Colonic mucosa (tissue), 4 donors: ENCODE results near the gene CMTM4. TPM values are rescaled to one million over a fixed set of nuclear protein-coding genes. Genes with fewer than 3 reads are reported as not detected.

Experiments
- DNase-seq: peaks from one replicate; pipeline ENCODE4 v3.0.0-alpha.2; 2020
- H3K27ac ChIP-seq: fragments of 200-600 bp; one replicate; pipeline ENCODE4 v1.8.0; 2021
- H3K27me3 ChIP-seq: fragments of 200-600 bp; one replicate; pipeline ENCODE4 v1.8.0; 2021
- H3K36me3 ChIP-seq: fragments of 200-600 bp; one replicate; pipeline ENCODE4 v1.8.0; 2021
- H3K4me1 ChIP-seq: fragments of 200-600 bp; one replicate; pipeline ENCODE4 v1.8.0; 2021; ENCODE audit warnings: mild to moderate bottlenecking
- H3K4me3 ChIP-seq: fragments of 200-600 bp; one replicate; pipeline ENCODE4 v1.8.0; 2021
- H3K9ac ChIP-seq, 2 donors: one replicate each; pipeline ENCODE4 v1.7.0; 2013; ENCODE audit warnings: control low read depth in 2 of 2, low read depth in 2 of 2, low read length in 2 of 2
- H3K9me3 ChIP-seq: fragments of 200-600 bp; one replicate; pipeline ENCODE4 v1.8.0; 2021
- CTCF ChIP-seq: fragments of 200-600 bp; IDR thresholded peaks from one replicate; pipeline ENCODE4 v1.8.0; 2022; ENCODE audit warnings: antibody characterized with exemption, mild to moderate bottlenecking
- intact Hi-C: fragments of 100-400 bp; cut with DNase I; formaldehyde crosslinking; loops from one replicate; pipeline ENCODE4 v1.14.1; 2022
- total RNA-seq, 2 donors: library from RNA; stranded (reverse); fragmentation: NEBNext Ultra II Directional in 1 of 2; extraction: Animal tissue kit (Norgen Biotek cat#: 25700) in 1 of 2; gene quantifications; one replicate each; pipeline ENCODE4 v1.2.1, GENCODE V29; 2021
- donor health status: healthy.
- donor health status: DM: no; HTN: no; CAD: no.
- donor health status: DM: no; HTN: no; CAD: no.

The CMTM4 gene
- total RNA-seq, 2 donors from 2014 or later: 150 to 212 TPM

GRCh38 chr16:66720766-66721165 is 24.2 kb upstream of the CMTM4 start:
- Histone ChIP-seq H3K9ac (no peak overlapping the region), H3K4me1 (no peaks in the 10 kb centered on the region), H3K4me3 (no peak overlapping the region), H3K27me3 (no peaks in the 10 kb centered on the region), H3K27ac (no peak overlapping the region), H3K9me3 (no peaks in the 10 kb centered on the region), H3K36me3 (peaks cover 7% of the 10 kb centered on the region)
- intact Hi-C loops: no loop called here
- no peak for TF ChIP-seq CTCF
- DNase-seq: no peak

GRCh38 chr16:66719246-66719645 is 22.7 kb upstream of the CMTM4 start:
- DNase-seq: no peak
- Histone ChIP-seq H3K4me3 (no peak overlapping the region), H3K36me3 (peaks cover 3% of the 10 kb centered on the region), H3K9ac (no peak overlapping the region), H3K4me1 (no peaks in the 10 kb centered on the region), H3K9me3 (no peaks in the 10 kb centered on the region), H3K27me3 (no peaks in the 10 kb centered on the region), H3K27ac (no peak overlapping the region)
- TF ChIP-seq CTCF: no peak
- intact Hi-C loops: no loop called here

- TF ChIP-seq CTCF: no peak
- Histone ChIP-seq H3K9ac (no peak overlapping the region), H3K36me3 (no peaks in the 10 kb centered on the region), H3K27me3 (no peaks in the 10 kb centered on the region), H3K4me1 (no peaks in the 10 kb centered on the region), H3K9me3 (no peaks in the 10 kb centered on the region), H3K27ac (no peak overlapping the region), H3K4me3 (no peak overlapping the region)
- intact Hi-C loops: no loop called here
- DNase-seq: no peak
Measured at GRCh38 chr16:66717776-66718175, 21.2 kb upstream of the CMTM4 start.

- TF ChIP-seq CTCF: peak; percentile 28
- Histone ChIP-seq H3K27ac (no peak overlapping the region), H3K36me3 (no peaks in the 10 kb centered on the region), H3K9ac (no peak overlapping the region), H3K27me3 (no peaks in the 10 kb centered on the region), H3K9me3 (no peaks in the 10 kb centered on the region), H3K4me1 (no peaks in the 10 kb centered on the region), H3K4me3 (no peak overlapping the region)
- intact Hi-C loops: no loop called here
- peak; percentile 60 for DNase-seq
Measured at GRCh38 chr16:66717112-66717675, 20.7 kb upstream of the CMTM4 start.

- Histone ChIP-seq H3K4me3 (no peak overlapping the region), H3K9me3 (no peaks in the 10 kb centered on the region), H3K36me3 (no peaks in the 10 kb centered on the region), H3K27me3 (no peaks in the 10 kb centered on the region), H3K4me1 (no peaks in the 10 kb centered on the region), H3K9ac (peak overlapping the region in 1 of 2 donors; percentile 38), H3K27ac (peak overlapping the region; percentile 48)
- peak; percentile 63 for DNase-seq
- TF ChIP-seq CTCF: no peak
- intact Hi-C loops: no loop called here
Measured at GRCh38 chr16:66714654-66715307, 18.2 kb upstream of the CMTM4 start.
